C4-2B (cell line): ENCODE data around the gene BORCS5.

Source experiments
- ZFX ChIP-seq: fragments of 450-650 bp; IDR thresholded peaks from 2 replicates; pipeline ENCODE4 v1.6.1; 2017
- TF ChIP-seq, protein P1 (sequence below): fragments of 450-650 bp; conservative IDR thresholded peaks from 2 replicates; pipeline ENCODE4 v1.5.1; 2017; ENCODE audit warnings: mild to moderate bottlenecking

DNA sequence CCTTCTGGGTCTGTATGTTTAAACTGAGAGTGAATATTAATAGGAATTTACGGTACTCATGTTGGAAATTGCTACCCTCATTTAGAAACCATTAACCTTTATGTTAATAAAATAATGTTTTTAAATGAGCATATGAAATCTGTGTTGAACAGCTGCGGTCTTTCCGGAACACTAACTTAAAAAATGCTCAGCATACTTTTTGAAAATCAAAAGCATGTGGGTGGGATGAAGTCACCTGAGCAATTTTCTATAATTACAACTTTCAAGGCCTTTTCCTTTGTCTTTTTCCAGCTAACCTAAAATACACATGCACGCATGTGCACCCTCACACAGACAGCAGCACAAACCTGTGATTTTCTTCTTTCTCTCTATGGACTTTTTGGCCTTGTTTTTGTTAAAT, 39.8 kb downstream of the BORCS5 start:
- TF ChIP-seq, protein P1, sequence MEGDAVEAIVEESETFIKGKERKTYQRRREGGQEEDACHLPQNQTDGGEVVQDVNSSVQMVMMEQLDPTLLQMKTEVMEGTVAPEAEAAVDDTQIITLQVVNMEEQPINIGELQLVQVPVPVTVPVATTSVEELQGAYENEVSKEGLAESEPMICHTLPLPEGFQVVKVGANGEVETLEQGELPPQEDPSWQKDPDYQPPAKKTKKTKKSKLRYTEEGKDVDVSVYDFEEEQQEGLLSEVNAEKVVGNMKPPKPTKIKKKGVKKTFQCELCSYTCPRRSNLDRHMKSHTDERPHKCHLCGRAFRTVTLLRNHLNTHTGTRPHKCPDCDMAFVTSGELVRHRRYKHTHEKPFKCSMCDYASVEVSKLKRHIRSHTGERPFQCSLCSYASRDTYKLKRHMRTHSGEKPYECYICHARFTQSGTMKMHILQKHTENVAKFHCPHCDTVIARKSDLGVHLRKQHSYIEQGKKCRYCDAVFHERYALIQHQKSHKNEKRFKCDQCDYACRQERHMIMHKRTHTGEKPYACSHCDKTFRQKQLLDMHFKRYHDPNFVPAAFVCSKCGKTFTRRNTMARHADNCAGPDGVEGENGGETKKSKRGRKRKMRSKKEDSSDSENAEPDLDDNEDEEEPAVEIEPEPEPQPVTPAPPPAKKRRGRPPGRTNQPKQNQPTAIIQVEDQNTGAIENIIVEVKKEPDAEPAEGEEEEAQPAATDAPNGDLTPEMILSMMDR, result no peak
- no peak for TF ChIP-seq ZFX
